SIG-M5 treated with dmso at 0.1 percent for 504 hours (cell line): ENCODE data around the gene PTGR2.
"Not testable (repeated sequence)": the region's sequence is repeated elsewhere in the genome, so short reads cannot be mapped to it uniquely, and the experiment has no call there.

Source experiments
- DNase-seq: peaks from one replicate; lab custom pipeline; 2025; ENCODE audit not compliant: unreplicated experiment; lab: John Stamatoyannopoulos, UW

PTGR2 gene

DNA sequence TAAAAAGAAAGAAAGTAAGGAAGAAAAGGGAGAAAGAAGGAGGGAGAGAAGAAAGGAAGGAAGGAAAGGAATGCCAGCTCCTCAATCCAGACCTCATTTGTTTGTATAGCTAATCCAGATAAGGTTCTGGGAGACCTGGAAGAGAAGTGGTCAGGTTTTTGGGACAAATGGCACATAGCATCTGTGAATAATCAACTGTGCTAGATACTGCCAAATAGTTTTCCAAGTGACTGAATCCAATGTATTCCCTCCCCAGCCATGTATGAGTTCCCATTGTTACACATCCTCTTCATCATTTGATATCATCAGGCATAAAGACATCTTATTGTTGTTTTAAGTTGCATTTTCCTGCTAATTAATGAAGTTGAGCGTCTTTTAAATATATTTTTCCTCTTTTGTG is 18.6 kb upstream of the PTGR2 start:
- no peak for DNase-seq

DNA sequence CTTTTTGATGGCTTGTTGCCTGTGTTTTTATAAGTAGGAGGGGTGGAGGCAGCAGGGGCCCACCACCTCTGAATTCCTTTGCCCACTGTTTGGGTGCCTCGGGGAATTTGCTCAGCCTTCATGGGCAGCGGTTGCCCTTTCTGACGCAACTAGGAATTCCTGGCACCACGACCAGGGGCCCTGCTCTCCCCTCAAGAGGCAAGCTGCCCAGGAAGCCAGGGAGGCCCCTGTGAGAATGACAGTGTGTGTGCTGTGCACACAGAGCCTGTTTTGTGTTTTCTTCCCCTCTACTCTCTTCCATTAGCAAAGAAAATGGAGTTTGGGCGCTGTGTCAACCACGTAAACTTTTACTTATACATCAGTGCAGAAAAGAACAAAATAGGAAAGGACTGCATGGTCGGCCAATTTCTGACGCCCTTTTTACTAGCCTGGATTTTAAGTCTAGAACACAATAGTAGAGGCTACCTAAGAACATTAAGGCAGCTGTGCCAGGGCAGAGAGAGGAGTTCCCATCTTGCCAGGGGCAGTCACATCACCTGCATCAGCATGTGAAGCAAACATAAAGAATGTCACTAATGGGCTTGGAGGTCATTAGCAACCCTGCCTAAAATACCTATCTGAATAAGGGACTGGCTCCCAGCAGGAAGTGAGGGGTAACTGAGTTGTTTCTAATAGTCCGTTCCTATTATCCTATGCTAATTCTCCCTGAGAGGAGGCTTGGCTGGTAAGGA is 17.9 kb upstream of the PTGR2 start:
- no peak for DNase-seq

DNA sequence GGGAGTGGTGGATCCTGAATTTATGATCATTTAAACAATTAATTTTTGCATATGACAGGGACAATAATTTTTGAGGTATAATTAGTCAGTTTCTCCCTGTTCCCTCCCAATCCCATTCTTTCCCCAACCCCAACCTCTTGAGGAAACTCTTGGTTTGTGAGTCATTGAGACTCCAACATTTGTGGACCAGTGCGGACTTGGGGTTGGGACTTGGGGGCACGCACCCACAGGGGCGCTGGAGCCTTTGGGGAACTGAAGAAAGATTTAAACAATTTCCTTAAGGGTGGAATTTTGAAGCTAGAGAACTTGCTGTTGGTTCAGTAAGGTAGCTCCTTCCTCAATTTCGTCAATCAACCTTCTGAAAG is 17.4 kb upstream of the PTGR2 start:
- no peak for DNase-seq

- not testable (repeated sequence) for DNase-seq
These were observed 13.2 kb upstream of the PTGR2 start for GRCh38 chr14:73838293-73839034.

GRCh38 chr14:73842201-73842600 is 9.4 kb upstream of the PTGR2 start:
- DNase-seq = no peak

- no peak for DNase-seq
These were observed 8.8 kb upstream of the PTGR2 start for GRCh38 chr14:73842851-73843250.

DNA sequence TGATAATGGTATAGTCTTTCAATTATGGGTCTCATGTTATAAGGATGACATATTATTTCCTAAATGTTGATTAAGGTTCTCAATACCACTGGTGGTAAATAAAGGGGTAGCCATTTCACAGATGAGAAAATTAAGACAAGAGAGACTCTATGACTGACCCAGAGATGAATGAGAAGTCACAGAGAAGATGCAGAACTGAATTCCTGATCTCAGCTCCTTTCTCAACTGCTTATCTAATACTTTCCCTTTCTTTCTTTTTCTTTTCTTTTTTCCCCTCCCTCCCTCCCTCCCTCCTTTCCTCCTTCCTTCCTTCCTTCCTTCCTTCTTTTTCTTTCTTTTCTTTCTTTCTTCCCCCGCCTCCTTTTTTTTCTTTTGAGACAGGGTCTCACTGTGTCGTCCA is 8.3 kb upstream of the PTGR2 start:
- DNase-seq = no peak

DNA sequence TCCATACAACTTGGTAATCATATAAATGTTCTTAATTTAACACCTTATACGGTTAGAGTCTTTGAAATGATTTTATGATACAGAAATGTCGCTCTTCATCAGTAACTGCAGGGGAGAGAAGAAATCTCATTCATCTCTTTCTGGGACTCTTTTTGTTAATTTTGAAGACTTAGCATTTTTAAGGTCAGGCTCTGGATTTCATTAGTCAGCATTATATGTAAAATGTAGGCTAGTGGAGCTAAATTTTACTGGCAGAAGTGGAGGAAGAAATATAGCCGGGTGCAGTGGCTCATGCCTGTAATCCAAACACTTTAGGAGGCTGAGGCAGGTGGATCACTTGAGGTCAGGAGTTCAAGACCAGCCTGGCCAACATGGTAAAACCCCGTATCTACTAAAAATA is 4.7 kb upstream of the PTGR2 start:
- no peak for DNase-seq

- DNase-seq = peak; percentile 13
These were observed 631 bp upstream of the PTGR2 start for GRCh38 chr14:73851000-73851399.

GRCh38 chr14:73859145-73859544 is 7.5 kb downstream of the PTGR2 start:
- DNase-seq = no peak

DNA sequence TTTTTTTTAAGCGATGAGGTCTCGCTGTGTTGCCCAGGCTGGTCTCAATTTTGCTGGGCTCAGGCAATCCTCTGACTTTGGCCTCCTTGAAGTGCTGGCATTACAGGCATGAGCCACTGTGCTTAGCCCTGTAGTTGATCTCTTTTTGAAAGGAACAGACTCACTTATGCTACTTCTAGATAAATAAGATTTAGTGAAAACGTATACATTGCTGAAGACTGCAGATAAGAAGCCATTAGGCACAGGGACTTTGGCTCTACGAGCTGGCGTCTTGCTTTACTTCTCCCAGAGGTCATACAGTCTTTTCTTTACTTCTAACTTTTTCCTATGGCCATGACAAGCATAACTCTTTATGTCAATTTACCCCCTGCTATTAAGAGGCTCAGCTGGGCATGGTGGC is 9.4 kb downstream of the PTGR2 start:
- DNase-seq = no peak

DNA sequence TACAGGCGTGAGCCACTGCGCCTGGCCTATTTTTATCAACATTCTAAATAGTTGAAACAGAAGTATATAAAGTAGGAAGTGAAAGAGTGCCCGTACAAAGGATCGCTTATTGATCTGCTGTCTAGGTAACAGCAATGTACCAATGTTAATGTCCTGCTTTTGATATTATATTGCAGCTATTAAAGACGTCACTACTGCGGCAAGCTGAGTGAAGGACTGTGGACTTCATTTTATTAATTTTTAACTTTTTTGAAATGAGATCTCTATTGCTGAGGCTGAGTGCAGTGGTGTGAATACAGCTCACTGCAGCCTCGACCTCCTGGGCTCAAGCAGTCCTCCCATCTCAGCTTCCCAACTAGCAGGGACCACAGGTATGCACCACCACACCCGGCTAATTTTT is 10.8 kb downstream of the PTGR2 start:
- DNase-seq = no peak

DNA sequence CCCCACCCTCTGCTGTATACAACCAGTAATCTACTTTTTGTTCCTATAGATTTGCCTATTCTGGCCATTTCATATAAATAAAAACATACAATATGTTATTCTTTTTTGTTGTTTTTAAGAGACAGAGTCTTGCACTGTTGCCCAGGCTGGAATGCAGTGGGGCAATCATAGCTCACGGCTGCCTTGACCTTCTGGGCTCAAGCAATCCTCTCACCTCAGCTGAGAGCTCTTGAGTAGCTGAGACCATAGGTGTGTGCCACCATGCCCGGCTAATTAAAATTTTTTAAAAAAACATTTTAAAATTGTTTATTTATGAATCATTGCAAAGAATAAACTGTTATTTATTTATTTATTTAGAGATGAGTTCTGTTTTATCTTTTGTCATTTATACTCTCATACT is 11.6 kb downstream of the PTGR2 start:
- DNase-seq = no peak

DNA sequence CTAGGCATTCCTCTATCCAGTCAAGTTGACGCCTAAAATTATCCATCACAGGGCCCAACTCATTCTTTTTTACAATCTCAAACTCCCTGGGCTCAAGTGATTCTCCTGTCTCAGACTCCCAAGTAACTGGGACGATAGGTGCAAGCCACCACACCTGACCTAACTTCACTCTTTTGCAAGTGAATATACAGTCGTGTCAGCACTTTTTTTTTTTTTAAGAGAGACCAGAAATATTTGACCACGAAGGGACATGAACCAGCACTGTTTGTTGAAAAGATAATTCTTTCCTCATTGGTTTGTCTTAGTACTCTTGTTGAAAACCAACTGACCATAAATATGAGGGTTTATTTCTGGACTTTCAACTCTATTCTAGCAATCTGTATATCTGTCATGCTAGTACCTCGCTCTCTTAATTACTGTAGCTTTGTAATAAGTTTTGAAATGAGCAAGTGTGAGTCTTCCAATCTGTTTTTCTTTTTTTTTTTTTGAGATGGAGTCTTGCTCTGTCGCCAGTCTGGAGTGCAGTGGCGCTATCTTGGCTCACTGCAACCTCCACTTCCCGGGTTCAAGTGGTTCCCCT is 14.0 kb downstream of the PTGR2 start:
- DNase-seq = no peak

DNA sequence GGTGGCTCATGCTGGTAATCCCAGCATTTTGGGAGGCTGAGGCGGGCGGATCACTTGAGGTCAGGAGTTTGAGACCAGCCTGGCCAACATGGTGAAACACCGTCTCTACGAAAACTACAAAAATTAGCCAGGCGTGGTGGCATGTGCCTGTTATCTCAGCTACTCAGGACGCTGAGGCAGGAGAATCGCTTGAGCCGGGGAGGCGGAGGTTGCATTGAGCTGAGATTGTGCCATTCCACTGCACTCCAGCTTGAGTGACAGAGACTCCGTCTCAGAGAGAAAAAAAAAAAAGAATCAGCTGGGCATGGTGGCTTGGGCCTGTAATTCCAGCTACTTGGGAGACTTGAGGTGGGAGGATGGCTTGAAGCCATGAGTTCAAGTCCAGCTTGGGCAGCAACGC is 18.1 kb downstream of the PTGR2 start:
- not testable (repeated sequence) for DNase-seq

GRCh38 chr14:73870525-73871235 is 19.0 kb downstream of the PTGR2 start:
- DNase-seq = no peak

- no peak for DNase-seq
These were observed 22.0 kb downstream of the PTGR2 start for GRCh38 chr14:73873660-73874059.

DNA sequence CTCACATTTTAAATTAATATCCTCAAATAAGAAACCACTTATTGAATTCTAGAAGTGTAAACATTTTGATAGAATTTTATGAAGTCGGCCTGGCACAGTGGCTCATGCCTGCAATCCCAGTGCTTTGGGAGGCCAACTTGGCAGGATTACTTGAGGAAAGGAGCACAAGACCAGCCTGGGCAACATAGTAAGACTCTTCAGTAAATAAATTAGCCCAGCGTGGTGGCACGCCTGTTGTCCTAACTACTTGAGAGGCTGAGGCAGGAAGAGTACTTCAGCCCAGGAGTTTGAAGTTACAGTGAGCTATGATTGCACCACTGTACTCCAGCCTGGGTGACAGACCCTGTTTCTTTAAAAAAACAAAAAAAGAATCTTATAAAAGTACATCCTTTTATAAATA is 26.2 kb downstream of the PTGR2 start:
- DNase-seq = no peak

- DNase-seq = no peak
These were observed 26.8 kb downstream of the PTGR2 start for GRCh38 chr14:73878436-73878835.

- no peak for DNase-seq
These were observed 27.4 kb downstream of the PTGR2 start for GRCh38 chr14:73879027-73879426.

DNA sequence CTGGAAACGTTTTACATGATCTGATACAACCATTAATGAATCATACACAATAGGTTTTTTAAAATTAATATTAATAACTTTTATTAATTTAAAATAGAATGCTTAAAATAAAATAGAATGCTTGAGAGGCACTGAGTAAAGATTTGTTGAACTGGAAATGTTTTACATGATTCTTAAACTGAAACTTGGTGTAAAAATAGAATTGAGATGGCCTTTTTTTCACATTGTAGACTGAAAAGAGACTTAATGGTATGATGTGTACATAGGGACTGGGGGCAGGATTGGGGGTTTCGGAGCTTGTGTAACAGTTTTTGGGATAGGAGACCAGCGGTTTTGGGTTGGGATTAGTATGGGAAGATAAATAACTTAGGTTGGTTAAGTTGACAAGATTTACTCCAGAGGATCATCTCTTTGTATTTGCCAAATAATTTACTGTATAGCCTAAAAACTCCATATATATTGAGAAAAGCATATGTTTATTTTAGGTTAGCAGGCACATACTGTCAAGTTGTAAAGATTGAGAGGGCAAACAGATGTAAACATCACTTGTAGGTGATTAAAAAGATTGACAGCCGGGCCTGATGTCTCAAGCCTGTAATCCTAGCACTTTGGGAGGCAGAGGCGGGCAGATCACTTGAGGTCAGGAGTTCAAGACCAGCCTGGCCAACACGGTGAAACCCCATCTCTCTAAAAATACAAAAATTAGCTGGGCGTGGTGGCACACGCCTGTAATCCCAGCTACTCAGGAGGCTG is 33.0 kb downstream of the PTGR2 start:
- no peak for DNase-seq
